HL-60/S4 (cell line): ENCODE results near the gene TFPI.
"Not testable (repeated sequence)": the region's sequence is repeated elsewhere in the genome, so short reads cannot be mapped to it uniquely, and the experiment has no call there.

Experiments used
- in situ Hi-C: fragments of 300-500 bp; cut with MboI; formaldehyde crosslinking; loops from 2 replicates; pipeline ENCODE4 v1.14.3; 2022; ENCODE audit warnings: low sequenced_read_pairs

The TFPI gene

GRCh38 chr2:187529248-187529976, 24.8 kb downstream of the TFPI start:
- in situ Hi-C loops, result no loop called here

- in situ Hi-C loops, result no loop called here
Measured at GRCh38 chr2:187528042-187528441, 26.2 kb downstream of the TFPI start.

- in situ Hi-C loops, result no loop called here
Measured at GRCh38 chr2:187527262-187527661, 27.0 kb downstream of the TFPI start.

GRCh38 chr2:187526792-187527191, 27.4 kb downstream of the TFPI start:
- in situ Hi-C loops, result no loop called here

GRCh38 chr2:187525163-187525900, 28.9 kb downstream of the TFPI start:
- in situ Hi-C loops, result no loop called here

GRCh38 chr2:187523325-187523724, 30.9 kb downstream of the TFPI start:
- in situ Hi-C loops, result no loop called here

- in situ Hi-C loops, result no loop called here
Measured at GRCh38 chr2:187520121-187520624, 34.1 kb downstream of the TFPI start.

GRCh38 chr2:187519419-187520120, 34.7 kb downstream of the TFPI start:
- in situ Hi-C loops, result no loop called here

- in situ Hi-C loops, result not testable (repeated sequence)
Measured at GRCh38 chr2:187517750-187518361, 36.4 kb downstream of the TFPI start.

GRCh38 chr2:187516630-187517510, 37.4 kb downstream of the TFPI start:
- in situ Hi-C loops, result not testable (repeated sequence)

GRCh38 chr2:187514930-187515329, 39.3 kb downstream of the TFPI start:
- in situ Hi-C loops, result no loop called here

GRCh38 chr2:187514235-187514829, 39.9 kb downstream of the TFPI start:
- in situ Hi-C loops, result not testable (repeated sequence)

GRCh38 chr2:187513460-187514234, 40.6 kb downstream of the TFPI start:
- in situ Hi-C loops, result not testable (repeated sequence)

- in situ Hi-C loops, result no loop called here
Measured at GRCh38 chr2:187511356-187512315, 42.6 kb downstream of the TFPI start.

- in situ Hi-C loops, result not testable (repeated sequence)
Measured at GRCh38 chr2:187510419-187511355, 43.5 kb downstream of the TFPI start.

- in situ Hi-C loops, result no loop called here
Measured at GRCh38 chr2:187509667-187510417, 44.4 kb downstream of the TFPI start.
